D721Med (cell line): Measurements from ENCODE around the gene LITAFD.

Experiments used
- DNase-seq: peaks from one replicate; pipeline ENCODE4 v3.0.0; 2011; ENCODE audit warnings: low spot score; ENCODE audit not compliant: insufficient read length
- FAIRE-seq: peaks from 2 replicates; lab custom pipeline; 2011; peaks lifted over from hg19 to GRCh38; lab: Jason Lieb, UNC
- CTCF ChIP-seq: IDR thresholded peaks from 2 replicates; pipeline ENCODE4 v1.5.1; 2012; ENCODE audit warnings: mild to moderate bottlenecking, control low read depth; ENCODE audit not compliant: insufficient read depth; ENCODE audit errors: missing control alignments

LITAFD gene

GRCh38 chr16:8852534-8852933 is 29.6 kb upstream of the LITAFD start:
- FAIRE-seq (no peak), DNase-seq (no peak)
- TF ChIP-seq CTCF: no peak

- DNase-seq (no peak), FAIRE-seq (no peak)
- no peak for TF ChIP-seq CTCF
These were observed 29.0 kb upstream of the LITAFD start for GRCh38 chr16:8853150-8853549.

GRCh38 chr16:8853611-8854010 is 28.5 kb upstream of the LITAFD start:
- no peak for DNase-seq
- TF ChIP-seq CTCF: no peak
- no peak for FAIRE-seq

- DNase-seq (no peak), FAIRE-seq (no peak)
- no peak for TF ChIP-seq CTCF
These were observed 27.7 kb upstream of the LITAFD start for GRCh38 chr16:8854298-8854948.

- DNase-seq: peak; percentile 1
- no peak for TF ChIP-seq CTCF
- no peak for FAIRE-seq
These were observed 26.9 kb upstream of the LITAFD start for GRCh38 chr16:8855051-8855786.

- FAIRE-seq (no peak), DNase-seq (no peak)
- no peak for TF ChIP-seq CTCF
These were observed 26.2 kb upstream of the LITAFD start for GRCh38 chr16:8855972-8856371.
